Measurements from ENCODE around the gene C15orf40.

C15orf40 gene

GRCh38 chr15:82986442-82986780 lies 25.0 kb downstream of the C15orf40 start:
- TF ChIP-seq CTCF (IDR thresholded peaks at IDR 0.05; ENCODE audit: low read depth, low read length): no peak
- H3K36me3 ChIP-seq: peaks cover 24% of the 10 kb centered on the region
- no peak for DNase-seq
- H3K27me3 ChIP-seq: no peaks in the 10 kb centered on the region
- no peaks in the 10 kb centered on the region for H3K9me3 ChIP-seq
- no peaks in the 10 kb centered on the region; the same call in 1 of the 2 replicates for H3K4me1 ChIP-seq
- peak overlapping the region; percentile 78 for H3K4me3 ChIP-seq (ENCODE audit: low read depth, low read length)

- Histone ChIP-seq H3K36me3 (peaks cover 18% of the 10 kb centered on the region), H3K9me3 (no peaks in the 10 kb centered on the region), H3K4me1 (no peaks in the 10 kb centered on the region; the same call in 1 of the 2 replicates), H3K4me3 (ENCODE audit: low read depth, low read length) (peak within 1 kb of the TSS; percentile 78), H3K27me3 (no peaks in the 10 kb centered on the region)
- TF ChIP-seq CTCF (IDR thresholded peaks at IDR 0.05; ENCODE audit: low read depth, low read length): no peak
- DNase-seq: peak; percentile 94
These were observed 25.6 kb downstream of the C15orf40 start, which contains the start of gene RAMAC for GRCh38 chr15:82985688-82986441. TSS of gene RAMAC (plus strand) at chr15:82986210. CDS start at chr15:82989019, 2,809 bp downstream.

GRCh38 chr15:82980981-82981380 lies 30.5 kb downstream of the C15orf40 start:
- TF ChIP-seq CTCF (IDR thresholded peaks at IDR 0.05; ENCODE audit: low read depth, low read length): no peak
- Histone ChIP-seq H3K9me3 (no peaks in the 10 kb centered on the region), H3K4me1 (no peaks in the 10 kb centered on the region), H3K4me3 (ENCODE audit: low read depth, low read length) (no peak overlapping the region), H3K27me3 (no peaks in the 10 kb centered on the region), H3K36me3 (no peaks in the 10 kb centered on the region)
- no peak for DNase-seq

GRCh38 chr15:82979726-82980125 lies 31.7 kb downstream of the C15orf40 start:
- no peak for TF ChIP-seq CTCF (IDR thresholded peaks at IDR 0.05; ENCODE audit: low read depth, low read length)
- no peaks in the 10 kb centered on the region for H3K27me3 ChIP-seq

GRCh38 chr15:82978438-82978837 lies 33.0 kb downstream of the C15orf40 start:
- Histone ChIP-seq H3K27me3 (no peaks in the 10 kb centered on the region), H3K4me1 (no peaks in the 10 kb centered on the region), H3K4me3 (ENCODE audit: low read depth, low read length) (no peak overlapping the region), H3K36me3 (no peaks in the 10 kb centered on the region), H3K9me3 (no peaks in the 10 kb centered on the region)
- TF ChIP-seq CTCF (IDR thresholded peaks at IDR 0.05; ENCODE audit: low read depth, low read length): no peak
- DNase-seq: no peak

More at GRCh38 chr15:82979726-82980125, 31.7 kb downstream of the C15orf40 start:
- no peak for DNase-seq
- Histone ChIP-seq H3K4me1 (no peaks in the 10 kb centered on the region), H3K4me3 (ENCODE audit: low read depth, low read length) (no peak overlapping the region), H3K36me3 (no peaks in the 10 kb centered on the region), H3K9me3 (no peaks in the 10 kb centered on the region)

GRCh38 chr15:82977076-82977475 lies 34.4 kb downstream of the C15orf40 start:
- no peak for DNase-seq
- no peaks in the 10 kb centered on the region for H3K9me3 ChIP-seq
- no peak overlapping the region for H3K4me3 ChIP-seq (ENCODE audit: low read depth, low read length)
- no peaks in the 10 kb centered on the region for H3K27me3 ChIP-seq
- H3K4me1 ChIP-seq: no peaks in the 10 kb centered on the region
- no peak for TF ChIP-seq CTCF (IDR thresholded peaks at IDR 0.05; ENCODE audit: low read depth, low read length)
- H3K36me3 ChIP-seq: no peaks in the 10 kb centered on the region
